Measurements from ENCODE around the gene ERC1.

The ERC1 gene

DNA sequence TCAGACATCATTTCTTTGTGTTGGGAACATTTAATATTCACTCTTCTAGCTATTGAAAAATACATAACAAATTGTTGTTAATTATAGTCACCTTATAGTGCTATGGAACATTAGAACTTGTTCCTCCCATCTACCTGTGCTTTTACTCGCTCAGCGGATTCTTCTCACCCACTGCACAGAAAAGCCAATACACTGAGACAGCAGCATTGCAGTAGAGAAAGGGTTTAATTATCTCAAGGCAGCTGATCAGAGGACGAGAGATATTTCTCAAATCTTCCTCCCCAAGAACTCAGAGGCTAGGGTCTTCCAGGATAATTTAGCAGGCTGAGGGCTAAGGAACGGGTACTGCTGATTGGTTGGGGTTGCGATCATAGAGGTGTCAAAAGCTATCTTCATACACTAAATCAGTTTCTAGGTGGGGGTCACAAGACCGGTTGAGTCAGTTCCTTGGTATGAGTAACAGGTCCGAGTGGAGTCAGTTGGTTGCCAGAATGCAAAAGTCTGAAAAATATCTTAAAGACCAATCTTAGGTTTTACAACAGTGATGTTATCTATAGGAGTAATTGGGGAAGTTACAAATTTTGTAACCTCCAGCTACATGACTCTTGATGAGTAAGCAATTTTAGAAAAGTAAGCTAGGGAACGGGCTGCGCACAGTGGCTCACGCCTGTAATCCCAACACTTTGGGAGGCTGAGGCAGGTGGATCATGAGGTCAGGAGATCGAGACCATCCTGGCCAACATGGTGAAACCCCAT lies 430.2 kb downstream of the ERC1 start:
- DNase-seq: no peak

DNA sequence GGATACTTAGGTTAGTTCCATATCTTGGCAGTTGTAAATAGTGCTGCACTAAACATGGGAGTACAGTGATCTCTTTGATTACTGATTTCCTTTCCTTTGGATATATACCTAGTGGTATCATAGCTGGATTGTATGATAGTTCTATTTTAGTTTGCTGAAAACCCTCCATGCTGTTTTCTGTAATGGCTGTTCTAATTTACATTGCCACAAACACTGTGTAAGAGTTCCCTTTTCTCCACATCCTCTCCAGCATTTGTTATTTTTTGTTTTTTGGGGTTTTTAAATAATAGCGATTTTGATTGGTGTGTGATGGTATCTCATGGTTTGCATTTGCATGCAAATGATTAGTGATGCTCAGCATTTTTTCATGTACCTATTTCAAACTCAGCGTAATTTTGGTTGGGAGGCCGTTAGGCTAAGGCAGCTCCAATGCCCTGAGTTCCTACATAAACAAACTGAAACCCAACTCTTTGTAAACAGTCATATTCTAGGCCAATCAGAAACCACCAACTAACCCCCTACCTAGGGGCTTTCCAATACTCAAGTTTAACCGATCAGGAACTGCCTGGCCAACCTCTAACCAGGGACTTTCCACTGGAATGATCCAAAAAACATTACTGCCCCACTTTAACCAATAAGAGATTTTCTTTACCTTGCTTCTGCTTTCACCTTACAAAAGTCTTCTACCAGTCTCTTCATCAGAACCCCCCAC lies 431.7 kb downstream of the ERC1 start:
- no peak for DNase-seq

DNA sequence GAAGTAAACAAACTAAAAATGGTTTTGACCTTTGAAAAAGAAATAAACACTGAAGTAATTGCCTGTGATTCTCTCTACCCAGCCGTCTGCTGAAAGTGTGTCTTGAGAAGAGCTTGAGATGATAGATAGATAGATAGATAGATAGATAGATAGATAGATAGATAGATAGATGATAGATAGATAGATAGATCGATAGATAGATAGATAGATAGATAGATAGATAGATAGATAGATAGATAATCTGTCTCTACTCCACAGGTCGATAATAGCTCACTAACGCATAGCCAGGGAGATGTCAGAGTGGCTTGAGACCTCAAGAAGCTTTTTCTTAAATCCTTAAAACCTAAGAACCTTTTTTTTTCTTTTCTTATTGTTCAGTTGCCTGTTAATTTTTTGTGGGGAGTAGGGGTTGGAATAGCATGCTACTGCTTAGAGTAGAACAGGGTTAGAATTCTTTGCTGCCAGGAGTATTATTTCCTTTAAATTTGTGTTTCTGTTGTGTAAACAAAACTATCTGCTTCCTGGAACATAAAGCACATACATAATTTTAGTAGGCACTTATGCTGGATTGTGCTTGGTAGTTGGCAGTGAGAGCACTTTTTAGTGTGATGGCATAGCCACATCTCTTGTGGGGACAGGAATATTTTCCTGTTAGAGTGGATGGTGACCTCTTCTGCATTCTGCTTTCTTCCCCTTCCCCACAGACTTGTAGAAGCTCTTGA lies 433.8 kb downstream of the ERC1 start:
- no peak for DNase-seq

GRCh38 chr12:1425396-1425729 lies 434.3 kb downstream of the ERC1 start:
- no peak for DNase-seq

- DNase-seq: no peak
Measured at GRCh38 chr12:1428671-1429070, 437.6 kb downstream of the ERC1 start.

DNA sequence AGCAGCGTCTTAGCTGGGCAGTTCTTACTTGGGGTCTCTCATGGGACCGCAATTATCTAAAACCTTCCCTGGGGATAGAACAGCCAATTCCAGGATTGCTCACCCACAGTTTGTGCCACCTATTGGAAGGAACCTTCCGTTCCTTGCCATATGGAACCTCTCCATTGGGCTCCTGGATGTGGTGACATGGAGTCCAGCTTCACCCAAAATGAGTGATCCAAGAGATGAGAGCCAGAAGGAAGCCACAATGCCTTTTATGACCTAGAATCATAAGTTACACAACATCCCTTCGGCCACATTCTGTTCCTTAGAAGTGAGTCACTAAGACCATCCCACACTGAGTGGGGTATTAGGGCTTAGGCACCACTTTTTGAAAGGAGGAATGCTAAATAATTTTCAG lies 439.0 kb downstream of the ERC1 start:
- DNase-seq: no peak

- DNase-seq: no peak
Measured at GRCh38 chr12:1434296-1434955, 443.4 kb downstream of the ERC1 start.

- DNase-seq: no peak
Measured at GRCh38 chr12:1435044-1435443, 444.0 kb downstream of the ERC1 start.

DNA sequence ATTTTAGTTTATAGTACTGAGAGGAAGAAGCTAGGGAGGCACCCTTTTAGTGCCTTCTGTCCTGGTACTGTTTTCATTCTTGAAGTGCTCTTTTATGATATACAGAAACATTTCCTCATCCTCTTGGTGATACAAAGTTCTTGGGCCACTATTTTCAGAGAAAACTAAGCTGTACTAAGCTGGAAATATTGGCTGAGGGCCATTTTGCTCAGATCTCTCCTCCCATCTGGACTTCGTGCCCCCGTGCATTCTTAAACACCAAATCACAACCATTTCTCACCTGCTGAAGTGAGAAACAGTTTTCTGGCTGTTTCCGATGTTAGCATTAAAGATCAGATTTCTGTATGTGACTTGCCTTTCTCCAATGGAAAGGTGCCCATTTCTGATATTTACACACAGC lies 444.4 kb downstream of the ERC1 start:
- no peak for DNase-seq

- DNase-seq: no peak
Measured at GRCh38 chr12:1436015-1436414, 445.0 kb downstream of the ERC1 start.

DNA sequence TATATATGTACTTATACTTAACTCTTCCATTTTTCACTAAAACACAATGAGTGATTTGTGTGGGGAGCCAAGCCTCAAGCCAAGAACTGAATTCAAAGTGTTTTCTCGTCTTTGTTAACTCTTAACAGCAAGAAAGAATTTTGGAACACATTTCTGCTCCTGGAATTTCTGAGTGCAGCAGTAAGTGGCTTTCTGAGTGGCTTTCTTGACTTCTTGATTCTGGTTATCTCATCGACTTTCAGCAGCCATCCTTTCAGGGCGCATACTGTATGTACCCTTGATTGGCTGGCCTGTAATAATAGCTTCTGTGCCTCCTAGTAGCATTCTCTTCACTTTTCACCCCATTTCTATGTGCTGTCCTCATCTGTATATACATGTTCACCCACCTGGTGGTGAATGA lies 446.0 kb downstream of the ERC1 start:
- DNase-seq: no peak

GRCh38 chr12:1439201-1439600 lies 448.2 kb downstream of the ERC1 start:
- DNase-seq: no peak

- DNase-seq: no peak
Measured at GRCh38 chr12:1439687-1440086, 448.7 kb downstream of the ERC1 start.

DNA sequence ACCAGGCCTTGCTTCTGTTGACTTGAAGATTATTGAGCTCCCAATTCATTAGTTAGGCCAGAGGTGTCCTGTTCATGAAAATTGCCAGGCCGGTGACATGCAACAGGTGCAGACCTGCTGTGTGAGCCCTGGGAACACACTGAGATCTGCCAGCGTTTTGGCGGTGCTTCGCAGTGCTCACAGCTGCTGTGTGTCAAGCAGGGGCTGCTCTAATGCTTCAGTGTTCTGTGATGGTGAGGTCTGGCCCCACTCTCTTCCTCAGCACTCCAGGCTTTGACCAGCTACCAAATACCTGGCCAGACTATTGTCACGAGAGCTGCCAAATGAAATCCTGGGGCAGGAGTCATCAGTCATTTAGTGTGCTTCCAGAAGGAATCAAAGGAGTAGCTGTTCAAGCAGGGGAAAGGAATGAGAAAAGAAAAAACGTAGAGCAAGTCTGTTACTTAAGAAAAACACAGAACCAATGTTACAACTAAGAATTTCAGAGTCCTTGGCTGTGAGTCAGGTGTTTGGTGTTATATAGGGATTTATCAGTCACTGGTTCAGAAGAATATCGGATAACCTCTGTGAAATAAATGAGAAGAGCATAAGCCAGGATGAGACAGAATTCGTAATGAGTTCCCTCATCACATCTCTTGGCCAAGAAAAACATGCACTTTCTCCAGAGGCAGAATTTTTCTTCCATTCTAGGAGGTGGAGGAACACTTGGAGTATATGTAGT lies 452.6 kb downstream of the ERC1 start:
- no peak for DNase-seq

GRCh38 chr12:1444142-1444516 lies 453.1 kb downstream of the ERC1 start:
- no peak for DNase-seq

DNA sequence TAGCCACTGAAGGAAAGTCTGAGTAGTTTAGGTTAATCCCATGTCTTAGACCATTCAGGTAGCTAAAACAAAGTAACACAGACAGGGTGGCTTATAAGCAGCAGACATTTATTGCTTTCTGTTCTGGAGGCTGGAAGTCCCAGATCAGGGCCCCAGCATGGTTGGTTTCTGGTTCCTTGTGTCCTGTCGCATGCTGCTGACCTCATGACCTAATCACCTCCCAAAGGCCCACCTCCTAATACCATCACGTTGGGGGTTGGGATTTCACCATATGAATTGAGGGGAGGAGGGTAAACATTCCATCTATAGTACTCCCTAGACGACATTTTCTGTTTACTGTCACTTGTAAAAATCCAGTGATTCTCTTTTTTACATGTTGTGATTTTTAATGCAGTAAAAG lies 454.8 kb downstream of the ERC1 start:
- no peak for DNase-seq

DNA sequence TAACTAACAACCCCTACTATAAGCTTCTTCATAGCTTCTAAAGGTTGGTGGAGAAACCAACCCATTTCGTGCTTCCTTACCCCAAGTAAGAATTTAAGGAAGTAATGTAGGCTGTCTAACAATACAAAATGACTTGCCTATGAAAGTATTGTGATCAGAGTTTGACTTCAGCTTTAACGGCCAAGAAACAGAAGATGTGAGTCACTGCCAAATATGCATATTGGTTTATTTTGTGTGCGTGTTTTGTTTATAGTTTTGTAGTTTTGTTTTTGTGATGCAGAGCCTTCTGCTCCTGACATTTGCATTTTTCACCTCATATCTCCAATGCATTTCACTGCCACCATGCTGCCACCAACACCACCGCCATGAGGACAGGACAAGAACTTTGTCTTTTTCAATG lies 457.3 kb downstream of the ERC1 start:
- no peak for DNase-seq

GRCh38 chr12:1453810-1454209 lies 462.8 kb downstream of the ERC1 start:
- DNase-seq: no peak

DNA sequence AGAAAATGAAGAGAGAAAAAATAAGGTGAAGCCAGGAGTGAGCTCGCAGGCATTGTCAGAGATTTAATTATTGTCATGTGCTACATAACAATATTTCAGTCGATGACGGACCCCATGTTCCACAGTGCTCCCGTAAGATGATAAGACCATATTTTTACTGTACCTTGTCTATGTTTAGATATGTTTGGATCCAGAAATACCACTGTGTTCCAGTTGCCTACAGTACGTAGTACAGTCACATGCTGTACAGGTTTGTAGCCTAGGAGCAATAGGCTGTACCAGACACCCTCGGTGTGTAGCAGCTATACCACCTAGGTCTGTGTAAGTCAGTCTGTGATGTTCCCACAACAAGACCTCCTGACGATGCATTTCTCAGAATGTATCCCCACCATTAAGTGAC lies 465.9 kb downstream of the ERC1 start:
- no peak for DNase-seq

DNA sequence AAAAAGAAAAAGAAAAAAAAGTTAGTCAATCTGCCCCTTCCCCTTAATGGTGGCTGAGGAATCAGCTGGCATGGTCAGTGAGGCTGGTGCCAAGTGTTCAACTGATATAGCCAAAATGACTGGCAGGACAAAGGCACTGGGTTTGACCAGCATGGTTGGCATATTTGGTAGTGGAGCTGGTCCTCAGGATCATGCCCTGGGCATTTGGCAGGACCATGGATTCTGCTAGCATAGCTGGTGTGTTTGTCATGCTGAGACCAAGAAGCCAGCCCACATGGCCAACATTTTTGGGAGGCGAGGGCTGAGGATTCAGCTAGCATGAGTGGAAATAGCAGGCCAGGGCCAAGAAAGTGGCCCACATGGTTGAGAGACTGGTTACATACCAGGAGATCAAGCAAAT lies 466.9 kb downstream of the ERC1 start:
- DNase-seq: no peak

GRCh38 chr12:1459339-1459738 lies 468.3 kb downstream of the ERC1 start:
- DNase-seq: no peak

DNA sequence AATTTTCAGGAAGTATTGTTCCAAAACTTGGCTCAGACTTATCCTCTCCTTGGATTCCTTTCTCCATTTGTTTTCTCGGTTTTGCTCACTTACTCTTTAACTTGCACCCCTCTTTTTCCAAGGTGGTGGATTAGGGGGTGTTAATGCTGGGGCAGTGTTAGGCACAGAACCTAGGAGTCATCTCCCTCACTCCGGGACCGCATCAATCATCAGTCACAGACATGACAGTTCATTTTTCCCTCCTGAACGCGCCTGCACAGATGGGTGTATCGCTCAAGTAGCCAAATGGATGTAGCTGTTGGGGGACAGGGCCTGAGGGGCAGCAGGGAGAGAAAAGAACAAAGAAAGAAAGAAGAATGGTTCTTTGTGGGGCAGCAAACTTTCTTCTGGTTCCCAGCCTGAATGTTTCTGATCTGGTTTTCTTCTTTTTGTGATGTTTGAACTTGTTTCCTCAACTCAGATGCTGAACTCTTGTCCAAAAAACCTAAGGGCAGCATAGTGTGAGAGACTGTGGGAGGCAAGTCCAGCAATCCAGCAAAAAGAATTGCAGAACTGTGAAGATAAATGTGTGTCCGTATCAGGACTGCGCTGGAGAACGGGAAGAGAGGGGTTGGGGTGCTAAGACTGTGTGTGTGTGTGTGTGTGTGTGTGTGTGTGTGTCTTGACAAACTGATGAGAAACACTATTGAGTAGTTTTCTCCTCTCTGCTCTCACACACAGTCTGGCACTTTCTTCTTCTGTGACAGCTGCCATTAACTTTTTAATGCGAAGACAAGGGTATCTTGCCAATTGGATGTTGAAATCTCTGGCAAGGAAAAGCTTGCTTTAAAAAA lies 472.3 kb downstream of the ERC1 start:
- DNase-seq: no peak
